GM12864 (cell line): ENCODE measurements around the gene CRYGN.

ENCODE experiments used
- DNase-seq: peaks from one replicate; pipeline ENCODE4 v3.0.0-alpha.2; 2011; ENCODE audit warnings: low read depth
- H3K4me3 ChIP-seq: 2 replicates; pipeline ENCODE4 v1.5.1; 2011; ENCODE audit warnings: mild to moderate bottlenecking, low read depth, low read length, control low read depth
- CTCF ChIP-seq: IDR thresholded peaks from 2 replicates; pipeline ENCODE4 v1.5.1; 2011; ENCODE audit warnings: low read depth, mild to moderate bottlenecking, moderate library complexity, low read length, control low read depth, inconsistent platforms; ENCODE audit errors: missing control alignments

The CRYGN gene

GRCh38 chr7:151426441-151426903 is 13.5 kb downstream of the CRYGN start:
- DNase-seq, result no peak
- no peak overlapping the region for H3K4me3 ChIP-seq

GRCh38 chr7:151425670-151426440 is 14.1 kb downstream of the CRYGN start:
- TF ChIP-seq CTCF, result no peak
- H3K4me3 ChIP-seq, result no peak overlapping the region
- no peak for DNase-seq

More at GRCh38 chr7:151426441-151426903, 13.5 kb downstream of the CRYGN start:
- no peak for TF ChIP-seq CTCF

GRCh38 chr7:151424799-151425198 is 15.1 kb downstream of the CRYGN start:
- no peak overlapping the region for H3K4me3 ChIP-seq
- DNase-seq, result no peak
- no peak for TF ChIP-seq CTCF

- no peak overlapping the region for H3K4me3 ChIP-seq
- DNase-seq, result no peak
- no peak for TF ChIP-seq CTCF
Observed at GRCh38 chr7:151423936-151424335, 16.0 kb downstream of the CRYGN start.

- no peak for TF ChIP-seq CTCF
- H3K4me3 ChIP-seq, result no peak overlapping the region
Observed at GRCh38 chr7:151423226-151423625, 16.7 kb downstream of the CRYGN start.

GRCh38 chr7:151422212-151422611 is 17.7 kb downstream of the CRYGN start:
- TF ChIP-seq CTCF, result no peak
- no peak for DNase-seq

More at GRCh38 chr7:151423226-151423625, 16.7 kb downstream of the CRYGN start:
- no peak for DNase-seq

GRCh38 chr7:151420144-151420543 is 19.8 kb downstream of the CRYGN start:
- TF ChIP-seq CTCF, result no peak
- no peak for DNase-seq
- no peak overlapping the region for H3K4me3 ChIP-seq

More at GRCh38 chr7:151422212-151422611, 17.7 kb downstream of the CRYGN start:
- no peak overlapping the region for H3K4me3 ChIP-seq
